ENCODE measurements around the gene GPR68.

GRCh38 chr14:91282954-91283645 is 38.6 kb upstream of the GPR68 start:
- TF ChIP-seq EZH2 (optimal IDR thresholded peaks at IDR 0.05; ENCODE audit: low read depth, low read length) (no peak), CTCF (IDR thresholded peaks at IDR 0.05; ENCODE audit: low read length) (no peak)
